Panc1 (cell line): ENCODE measurements around the gene SHISAL2A.

Experiments
- POLR2AphosphoS5 ChIP-seq: IDR thresholded peaks from 2 replicates; pipeline ENCODE4 v1.6.1; 2012; ENCODE audit warnings: mild to moderate bottlenecking, low read depth, low read length, moderate library complexity
- TF ChIP-seq, protein P1 (sequence below): fragments of 450-650 bp; IDR thresholded peaks from 2 replicates; pipeline ENCODE4 v1.5.1; 2017; ENCODE audit warnings: mild to moderate bottlenecking
- TF ChIP-seq, protein P2 (sequence below), 2 experiments: IDR thresholded peaks; 2 replicates each; pipeline ENCODE4 v1.6.1; 2011 to 2012; ENCODE audit warnings: low read depth in 2 of 2, control low read depth in 1 of 2, low read length in 1 of 2, mild to moderate bottlenecking in 1 of 2, moderate library complexity in 1 of 2; ENCODE audit not compliant: insufficient read depth in 1 of 2

DNA sequence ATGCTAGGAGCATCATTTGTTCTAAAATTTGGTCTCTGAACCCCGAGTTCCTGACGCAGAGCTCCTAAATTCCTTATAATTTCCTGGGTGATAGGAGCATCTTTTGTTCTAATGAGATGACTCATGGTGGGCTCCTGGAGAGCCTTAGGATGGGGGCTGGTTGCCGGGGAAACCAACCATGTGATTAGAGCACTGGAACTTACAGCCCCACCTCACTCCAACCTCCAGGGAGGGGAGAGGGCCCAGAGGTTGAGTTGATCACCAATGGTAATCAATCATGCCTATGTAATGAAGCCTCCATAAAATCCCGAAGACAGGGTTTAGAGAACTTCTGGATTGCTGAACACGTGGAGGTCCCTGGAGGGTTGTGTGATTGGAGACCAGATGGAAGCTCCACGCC is 7.7 kb downstream of the SHISAL2A start:
- no peak for TF ChIP-seq POLR2AphosphoS5
- TF ChIP-seq, protein P1, sequence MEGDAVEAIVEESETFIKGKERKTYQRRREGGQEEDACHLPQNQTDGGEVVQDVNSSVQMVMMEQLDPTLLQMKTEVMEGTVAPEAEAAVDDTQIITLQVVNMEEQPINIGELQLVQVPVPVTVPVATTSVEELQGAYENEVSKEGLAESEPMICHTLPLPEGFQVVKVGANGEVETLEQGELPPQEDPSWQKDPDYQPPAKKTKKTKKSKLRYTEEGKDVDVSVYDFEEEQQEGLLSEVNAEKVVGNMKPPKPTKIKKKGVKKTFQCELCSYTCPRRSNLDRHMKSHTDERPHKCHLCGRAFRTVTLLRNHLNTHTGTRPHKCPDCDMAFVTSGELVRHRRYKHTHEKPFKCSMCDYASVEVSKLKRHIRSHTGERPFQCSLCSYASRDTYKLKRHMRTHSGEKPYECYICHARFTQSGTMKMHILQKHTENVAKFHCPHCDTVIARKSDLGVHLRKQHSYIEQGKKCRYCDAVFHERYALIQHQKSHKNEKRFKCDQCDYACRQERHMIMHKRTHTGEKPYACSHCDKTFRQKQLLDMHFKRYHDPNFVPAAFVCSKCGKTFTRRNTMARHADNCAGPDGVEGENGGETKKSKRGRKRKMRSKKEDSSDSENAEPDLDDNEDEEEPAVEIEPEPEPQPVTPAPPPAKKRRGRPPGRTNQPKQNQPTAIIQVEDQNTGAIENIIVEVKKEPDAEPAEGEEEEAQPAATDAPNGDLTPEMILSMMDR: no peak
- TF ChIP-seq, protein P2, sequence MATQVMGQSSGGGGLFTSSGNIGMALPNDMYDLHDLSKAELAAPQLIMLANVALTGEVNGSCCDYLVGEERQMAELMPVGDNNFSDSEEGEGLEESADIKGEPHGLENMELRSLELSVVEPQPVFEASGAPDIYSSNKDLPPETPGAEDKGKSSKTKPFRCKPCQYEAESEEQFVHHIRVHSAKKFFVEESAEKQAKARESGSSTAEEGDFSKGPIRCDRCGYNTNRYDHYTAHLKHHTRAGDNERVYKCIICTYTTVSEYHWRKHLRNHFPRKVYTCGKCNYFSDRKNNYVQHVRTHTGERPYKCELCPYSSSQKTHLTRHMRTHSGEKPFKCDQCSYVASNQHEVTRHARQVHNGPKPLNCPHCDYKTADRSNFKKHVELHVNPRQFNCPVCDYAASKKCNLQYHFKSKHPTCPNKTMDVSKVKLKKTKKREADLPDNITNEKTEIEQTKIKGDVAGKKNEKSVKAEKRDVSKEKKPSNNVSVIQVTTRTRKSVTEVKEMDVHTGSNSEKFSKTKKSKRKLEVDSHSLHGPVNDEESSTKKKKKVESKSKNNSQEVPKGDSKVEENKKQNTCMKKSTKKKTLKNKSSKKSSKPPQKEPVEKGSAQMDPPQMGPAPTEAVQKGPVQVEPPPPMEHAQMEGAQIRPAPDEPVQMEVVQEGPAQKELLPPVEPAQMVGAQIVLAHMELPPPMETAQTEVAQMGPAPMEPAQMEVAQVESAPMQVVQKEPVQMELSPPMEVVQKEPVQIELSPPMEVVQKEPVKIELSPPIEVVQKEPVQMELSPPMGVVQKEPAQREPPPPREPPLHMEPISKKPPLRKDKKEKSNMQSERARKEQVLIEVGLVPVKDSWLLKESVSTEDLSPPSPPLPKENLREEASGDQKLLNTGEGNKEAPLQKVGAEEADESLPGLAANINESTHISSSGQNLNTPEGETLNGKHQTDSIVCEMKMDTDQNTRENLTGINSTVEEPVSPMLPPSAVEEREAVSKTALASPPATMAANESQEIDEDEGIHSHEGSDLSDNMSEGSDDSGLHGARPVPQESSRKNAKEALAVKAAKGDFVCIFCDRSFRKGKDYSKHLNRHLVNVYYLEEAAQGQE (IDR thresholded peaks at IDR 0.05; ENCODE audit: insufficient read depth in 1 of 2, low read depth in 2 of 2, low read length in 1 of 2): no peak
